Mesodermal cell (in vitro differentiated cells): Measurements from ENCODE around the gene GOLGA7B. TPM values are rescaled to one million over a fixed set of nuclear protein-coding genes. Genes with fewer than 3 reads are reported as not detected.

Experiments used
- H3K27ac ChIP-seq: 2 replicates; pipeline ENCODE4 v1.7.0; 2013; ENCODE audit warnings: mild to moderate bottlenecking, low read depth, low read length, moderate library complexity; ENCODE audit not compliant: severe bottlenecking
- H3K36me3 ChIP-seq: 2 replicates; pipeline ENCODE4 v1.7.1; 2013; ENCODE audit warnings: mild to moderate bottlenecking, low read length, moderate library complexity; ENCODE audit not compliant: control insufficient read depth, insufficient read depth
- H3K4me1 ChIP-seq: one replicate; pipeline ENCODE4 v1.7.1; 2013; ENCODE audit warnings: mild to moderate bottlenecking, low read length; ENCODE audit not compliant: insufficient read depth, control insufficient read depth, poor library complexity, severe bottlenecking
- H3K4me3 ChIP-seq: 2 replicates; pipeline ENCODE4 v1.7.0; 2013; ENCODE audit warnings: low read length, control low read depth, mild to moderate bottlenecking; ENCODE audit not compliant: insufficient read depth, poor library complexity, severe bottlenecking; ENCODE audit errors: extremely low read depth
- H3K9me3 ChIP-seq: 2 replicates; pipeline ENCODE4 v1.7.1; 2013; ENCODE audit warnings: mild to moderate bottlenecking, low read length, moderate library complexity; ENCODE audit not compliant: control insufficient read depth
- WGBS, 2 experiments: methylation state at CpG; one replicate each; pipeline ENCODE4 v1.1.5; 2013; ENCODE audit warnings: missing lambda C conversion rate in 2 of 2; ENCODE audit not compliant: insufficient coverage in 2 of 2; 5-methylcytosine and 5-hydroxymethylcytosine counted together
- polyA plus RNA-seq, 2 experiments: library from polyadenylated mRNA; stranded (reverse); fragments of 50-300 nt; gene quantifications; one replicate each; pipeline ENCODE4 v1.2.3, GENCODE V29; 2013

The GOLGA7B gene
- 0.33 TPM for polyA plus RNA-seq (2013, experiment 1 of 2)
- 0.15 TPM for polyA plus RNA-seq (2013, experiment 2 of 2)

- H3K36me3 ChIP-seq: no peaks in the 10 kb centered on the region
- no peaks in the 10 kb centered on the region for H3K9me3 ChIP-seq
- peaks cover 2% of the 10 kb centered on the region for H3K4me1 ChIP-seq
- 1 to 3% methylated on average over 22 to 28 of the region's 87 CpGs for whole genome bisulfite sequencing, 2 experiments
- no peak within 1 kb of the TSS for H3K27ac ChIP-seq
- H3K4me3 ChIP-seq: peak within 1 kb of the TSS; percentile 35
Measured at GRCh38 chr10:97849687-97850402, at the start of gene GOLGA7B. Gene GOLGA7B, plus strand, starts transcription at chr10:97849843. Its CDS starts 461 bp downstream, at chr10:97850304.

GRCh38 chr10:97800474-97800873 is 49.2 kb upstream of the GOLGA7B start:
- H3K27ac ChIP-seq: no peak overlapping the region
- H3K36me3 ChIP-seq: no peaks in the 10 kb centered on the region
- no peaks in the 10 kb centered on the region for H3K4me1 ChIP-seq
- H3K9me3 ChIP-seq: peaks cover 9% of the 10 kb centered on the region
- 88 to 95% methylated on average over 4 to 6 of the region's 9 CpGs for WGBS, 2 experiments
- no peak overlapping the region for H3K4me3 ChIP-seq

DNA sequence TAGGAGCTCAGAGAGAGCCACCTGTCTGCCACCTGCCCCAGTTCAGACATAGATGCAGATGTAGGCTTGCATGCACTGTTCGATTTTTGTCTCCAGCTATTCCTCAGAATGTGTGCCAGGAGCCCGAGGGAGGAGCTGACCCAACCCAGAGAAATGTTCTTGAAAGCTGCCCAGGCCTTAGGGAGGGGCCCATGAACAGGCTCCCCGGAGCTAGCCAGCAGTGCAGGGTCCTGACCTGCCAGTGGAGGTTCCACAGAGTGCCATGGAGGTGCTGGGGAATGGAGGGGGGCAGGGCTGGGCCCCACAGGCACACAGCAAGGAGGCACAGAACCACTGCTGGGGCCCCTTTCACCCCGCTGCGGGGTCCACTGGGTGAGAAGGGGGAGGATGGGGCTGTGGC is 48.2 kb upstream of the GOLGA7B start:
- 89 to 91% methylated on average over 5 of the region's 5 CpGs for WGBS, 2 experiments
- Histone ChIP-seq H3K36me3 (no peaks in the 10 kb centered on the region), H3K4me1 (no peaks in the 10 kb centered on the region), H3K9me3 (peaks cover 9% of the 10 kb centered on the region), H3K4me3 (no peak overlapping the region), H3K27ac (no peak overlapping the region)

DNA sequence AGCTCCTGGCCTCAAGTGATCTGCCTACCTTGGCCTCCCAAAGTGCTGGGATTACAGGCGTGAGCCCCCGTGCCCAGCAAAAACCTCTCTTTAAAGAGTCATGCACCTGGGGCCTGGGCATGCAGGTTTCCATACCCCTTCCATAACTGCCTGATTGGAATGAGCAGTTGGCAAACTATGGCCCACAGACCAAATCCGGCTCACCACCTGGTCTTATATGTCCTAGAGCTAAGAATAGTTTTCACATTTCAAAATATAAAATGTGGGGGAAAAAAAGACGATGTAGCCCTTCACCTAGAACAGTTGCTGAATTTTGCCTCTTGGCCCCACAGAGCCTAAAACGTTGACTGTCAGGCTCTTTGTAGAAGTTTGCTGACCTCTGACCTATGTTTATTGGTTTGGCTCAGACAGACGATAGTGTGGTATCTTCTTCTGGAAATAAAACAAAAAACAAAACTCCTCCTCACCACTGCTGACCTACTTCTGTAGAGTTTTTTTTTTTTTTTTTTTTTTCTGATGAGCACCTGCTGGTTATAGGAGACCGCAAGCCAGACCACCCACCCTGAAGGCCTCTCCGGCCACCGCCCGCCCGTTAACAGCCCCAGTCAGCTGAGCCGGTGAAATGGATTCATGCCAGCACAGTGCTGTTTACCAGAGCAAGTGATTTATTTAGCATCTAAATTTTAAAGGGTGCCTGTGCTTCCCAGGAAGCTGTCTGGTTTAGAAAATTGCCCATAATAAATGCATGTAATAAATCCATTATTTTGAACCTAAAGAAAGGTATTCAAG is 44.4 kb upstream of the GOLGA7B start:
- H3K36me3 ChIP-seq: no peaks in the 10 kb centered on the region
- no peak overlapping the region for H3K4me3 ChIP-seq
- H3K4me1 ChIP-seq: no peaks in the 10 kb centered on the region
- H3K9me3 ChIP-seq: no peaks in the 10 kb centered on the region
- H3K27ac ChIP-seq: no peak overlapping the region
- 61 to 65% methylated on average over 5 to 10 of the region's 12 CpGs for WGBS, 2 experiments

DNA sequence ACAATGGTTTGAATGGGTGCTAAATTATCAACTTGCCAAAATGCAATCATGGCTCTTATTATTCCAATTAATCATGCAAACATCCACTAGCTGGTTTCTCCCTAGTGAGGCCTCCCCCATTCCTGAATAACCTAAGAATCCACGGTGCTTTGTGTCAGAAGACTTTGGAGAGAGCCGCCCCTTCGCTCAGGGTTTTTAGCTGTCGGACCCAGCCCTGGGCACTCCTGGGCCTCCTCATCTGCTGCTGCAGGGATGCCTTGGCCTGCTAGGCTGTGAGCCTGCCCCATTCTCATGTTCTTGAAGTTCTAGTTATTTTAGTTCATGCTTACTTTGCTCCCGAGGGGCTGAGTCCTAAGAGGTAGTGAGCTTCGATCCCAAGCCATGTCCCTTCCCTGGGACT is 43.7 kb upstream of the GOLGA7B start:
- H3K4me1 ChIP-seq: no peaks in the 10 kb centered on the region
- no peaks in the 10 kb centered on the region for H3K36me3 ChIP-seq
- WGBS, 2 experiments: 80 to 81% methylated on average over 6 of the region's 6 CpGs
- no peaks in the 10 kb centered on the region for H3K9me3 ChIP-seq
- H3K4me3 ChIP-seq: no peak overlapping the region
- H3K27ac ChIP-seq: no peak overlapping the region

DNA sequence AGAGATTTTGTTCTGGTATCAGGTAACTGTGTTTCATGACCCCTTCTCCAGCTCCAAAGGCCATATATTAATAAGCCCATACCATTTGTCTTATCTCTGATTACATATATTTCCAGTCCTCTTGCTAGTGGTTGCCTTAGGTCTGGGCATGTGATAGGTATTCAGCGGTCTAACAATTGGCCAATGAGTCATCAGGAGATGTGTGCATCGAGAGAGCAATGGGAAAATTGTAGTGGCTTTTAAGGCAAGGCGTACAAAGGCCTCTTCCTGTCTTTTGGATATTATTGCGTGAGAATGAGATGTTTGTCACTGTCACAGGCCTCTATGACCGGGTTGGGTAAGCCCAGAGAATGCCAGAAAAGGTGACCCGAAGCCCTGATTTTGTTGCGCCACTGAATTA is 39.2 kb upstream of the GOLGA7B start:
- H3K36me3 ChIP-seq: no peaks in the 10 kb centered on the region
- peaks cover 4% of the 10 kb centered on the region for H3K4me1 ChIP-seq
- no peaks in the 10 kb centered on the region for H3K9me3 ChIP-seq
- H3K4me3 ChIP-seq: no peak overlapping the region
- WGBS, 2 experiments: 84 to 86% methylated on average over 4 to 7 of the region's 7 CpGs
- H3K27ac ChIP-seq: no peak overlapping the region

DNA sequence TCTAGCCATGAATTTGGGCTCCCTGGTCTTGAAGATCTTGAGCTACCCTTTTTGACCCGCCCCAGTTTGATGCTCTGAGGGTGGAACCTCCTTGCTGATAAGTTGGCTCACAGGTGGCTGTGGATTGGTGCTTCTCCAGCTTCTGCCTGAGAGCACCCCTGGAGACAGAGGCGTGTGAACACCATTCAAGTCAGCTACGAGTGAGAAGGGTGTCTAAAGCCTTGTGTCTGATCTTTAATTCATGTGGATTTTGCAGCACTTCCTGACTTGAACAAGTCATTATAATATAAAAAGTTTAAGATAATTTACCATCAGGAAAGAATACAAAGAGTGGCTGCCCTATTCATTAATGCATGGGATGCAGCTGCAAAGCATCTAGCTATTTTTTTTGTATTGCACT is 37.7 kb upstream of the GOLGA7B start:
- 57 to 80% methylated on average over 1 of the region's 3 CpGs for WGBS, 2 experiments

GRCh38 chr10:97812696-97813095 is 36.9 kb upstream of the GOLGA7B start:
- Histone ChIP-seq H3K4me1 (peaks cover 4% of the 10 kb centered on the region), H3K36me3 (no peaks in the 10 kb centered on the region), H3K9me3 (no peaks in the 10 kb centered on the region), H3K4me3 (no peak overlapping the region), H3K27ac (no peak overlapping the region)
- 75 to 77% methylated on average over 3 to 7 of the region's 8 CpGs for WGBS, 2 experiments

More for the DNA sequence above, 37.7 kb upstream of the GOLGA7B start:
- Histone ChIP-seq H3K27ac (no peak overlapping the region), H3K36me3 (no peaks in the 10 kb centered on the region), H3K4me3 (no peak overlapping the region), H3K4me1 (peaks cover 4% of the 10 kb centered on the region), H3K9me3 (no peaks in the 10 kb centered on the region)

DNA sequence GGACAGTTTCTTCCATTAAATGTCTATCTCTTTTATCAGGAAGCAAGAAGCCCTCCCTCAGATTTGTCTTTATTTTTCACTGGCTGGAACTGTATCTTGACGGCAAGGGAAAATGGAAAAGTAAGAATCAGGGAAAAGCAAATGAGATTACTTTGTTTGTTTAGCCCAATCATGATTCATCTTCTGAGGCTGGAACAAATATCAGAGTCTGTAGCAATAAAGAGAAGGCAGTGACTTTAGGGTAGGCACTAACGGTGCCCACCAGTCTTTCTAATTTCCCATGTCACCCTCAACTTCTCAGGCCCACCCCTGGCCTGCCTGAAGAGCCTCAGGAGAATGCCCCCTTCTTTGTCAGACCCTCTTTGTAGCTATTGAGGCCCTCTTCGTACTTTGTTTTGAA is 36.3 kb upstream of the GOLGA7B start:
- no peak overlapping the region for H3K4me3 ChIP-seq
- no peak overlapping the region for H3K27ac ChIP-seq
- 70 to 100% methylated on average over 1 to 3 of the region's 3 CpGs for WGBS, 2 experiments
- no peaks in the 10 kb centered on the region for H3K9me3 ChIP-seq
- no peaks in the 10 kb centered on the region for H3K36me3 ChIP-seq
- H3K4me1 ChIP-seq: peaks cover 4% of the 10 kb centered on the region

DNA sequence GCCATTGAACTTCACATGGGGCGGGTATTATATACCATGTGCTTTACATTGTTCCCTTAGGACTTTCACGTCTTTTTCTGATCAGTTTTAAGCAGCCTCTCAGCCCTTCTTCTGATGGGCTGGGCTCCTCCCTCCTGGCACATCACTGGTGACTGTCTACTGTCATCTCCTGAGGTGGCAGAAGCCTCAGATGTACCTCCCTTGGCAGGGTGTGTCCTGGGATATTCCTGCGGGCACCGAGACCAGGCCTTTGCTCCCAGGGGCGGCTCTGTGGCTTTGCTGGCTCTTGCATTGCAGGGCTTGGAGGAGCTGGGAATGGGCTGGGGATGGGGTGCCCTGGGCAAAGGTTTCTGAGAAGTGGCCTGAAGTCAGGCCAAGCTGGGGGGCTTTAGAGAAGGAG is 34.6 kb upstream of the GOLGA7B start:
- WGBS, 2 experiments: 90 to 91% methylated on average over 5 of the region's 5 CpGs
- H3K9me3 ChIP-seq: no peaks in the 10 kb centered on the region
- H3K4me3 ChIP-seq: no peak overlapping the region
- no peaks in the 10 kb centered on the region for H3K36me3 ChIP-seq
- H3K4me1 ChIP-seq: peaks cover 4% of the 10 kb centered on the region
- no peak overlapping the region for H3K27ac ChIP-seq

DNA sequence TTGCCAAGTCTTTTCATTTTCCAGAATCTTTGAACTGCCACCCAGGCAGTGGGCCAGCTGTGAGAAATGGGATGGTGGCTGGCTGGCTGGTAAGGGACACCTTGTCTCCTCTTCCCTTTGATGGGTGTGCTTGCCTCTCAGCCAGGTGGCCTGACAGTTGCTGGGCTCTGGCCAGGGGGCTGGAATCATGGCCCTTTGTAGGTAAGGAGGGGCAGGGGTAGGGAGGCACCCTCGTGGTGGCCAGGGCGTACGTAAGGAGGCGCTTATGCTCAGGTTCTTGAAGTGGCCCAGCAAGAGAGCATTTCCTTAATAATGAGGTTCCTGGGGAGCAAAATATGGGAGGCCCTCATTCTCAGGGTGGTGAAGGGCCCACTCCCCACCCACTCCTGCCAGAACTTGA is 33.0 kb upstream of the GOLGA7B start:
- peaks cover 9% of the 10 kb centered on the region for H3K4me1 ChIP-seq
- 67 to 87% methylated on average over 1 to 3 of the region's 4 CpGs for WGBS, 2 experiments
- no peak overlapping the region for H3K4me3 ChIP-seq
- H3K9me3 ChIP-seq: no peaks in the 10 kb centered on the region
- H3K36me3 ChIP-seq: no peaks in the 10 kb centered on the region
- no peak overlapping the region for H3K27ac ChIP-seq
